Endodermal cell (in vitro differentiated cells): ENCODE data around the gene NEK8. TPM values are rescaled to one million over a fixed set of nuclear protein-coding genes. Genes with fewer than 3 reads are reported as not detected.
A peak's percentile ranks its signal among the peaks of the same experiment; 100 is the strongest.

Source experiments
- DNase-seq: peaks from one replicate; pipeline ENCODE4 v3.0.0-alpha.2; 2017
- H3K27ac ChIP-seq: 2 replicates; pipeline ENCODE4 v1.5.1; 2013; ENCODE audit warnings: mild to moderate bottlenecking, low read depth, low read length, moderate library complexity
- H3K27me3 ChIP-seq: 2 replicates; pipeline ENCODE4 v1.6.1; 2013; ENCODE audit warnings: mild to moderate bottlenecking, low read length, moderate library complexity; ENCODE audit not compliant: insufficient read depth, control insufficient read depth, poor library complexity, severe bottlenecking
- H3K36me3 ChIP-seq: 2 replicates; pipeline ENCODE4 v1.7.0; 2013; ENCODE audit warnings: mild to moderate bottlenecking, low read length, moderate library complexity; ENCODE audit not compliant: control insufficient read depth, insufficient read depth
- H3K4me1 ChIP-seq: one replicate; pipeline ENCODE4 v1.7.0; 2013; ENCODE audit warnings: low read length; ENCODE audit not compliant: control insufficient read depth, insufficient read depth
- H3K4me3 ChIP-seq: 2 replicates; pipeline ENCODE4 v1.5.1; 2013; ENCODE audit warnings: mild to moderate bottlenecking, low read length, moderate library complexity
- H3K9ac ChIP-seq: 2 replicates; pipeline ENCODE4 v1.6.1; 2013; ENCODE audit warnings: mild to moderate bottlenecking, low read length, moderate library complexity; ENCODE audit not compliant: poor library complexity, severe bottlenecking; ENCODE audit errors: extremely low read depth
- H3K9me3 ChIP-seq: 2 replicates; pipeline ENCODE4 v1.6.1; 2013; ENCODE audit warnings: mild to moderate bottlenecking, low read length, moderate library complexity; ENCODE audit not compliant: control insufficient read depth
- H3K27ac Mint-ChIP-seq: 2 replicates; pipeline ENCODE4 v1.8.0; 2020; ENCODE audit warnings: mixed read lengths
- H3K27me3 Mint-ChIP-seq: 2 replicates; pipeline ENCODE4 v1.8.0; 2021; ENCODE audit warnings: mild to moderate bottlenecking, mixed read lengths; ENCODE audit not compliant: insufficient read depth
- H3K36me3 Mint-ChIP-seq: 2 replicates; pipeline ENCODE4 v1.8.0; 2020; ENCODE audit warnings: low read depth, mixed read lengths
- H3K4me1 Mint-ChIP-seq: 2 replicates; pipeline ENCODE4 v1.8.0; 2020; ENCODE audit warnings: mixed read lengths
- H3K4me3 Mint-ChIP-seq: 2 replicates; pipeline ENCODE4 v1.8.0; 2020; ENCODE audit warnings: mild to moderate bottlenecking, moderate library complexity, mixed read lengths
- H3K9me3 Mint-ChIP-seq: 2 replicates; pipeline ENCODE4 v1.8.0; 2020; ENCODE audit warnings: mild to moderate bottlenecking, mixed read lengths
- CTCF ChIP-seq: fragments of 200-600 bp; sonication (generic); conservative IDR thresholded peaks from 2 replicates; pipeline ENCODE4 v1.5.0; 2021; ENCODE audit warnings: antibody characterized with exemption, mild to moderate bottlenecking
- WGBS, 2 experiments: methylation state at CpG; one replicate each; pipeline versions ENCODE4 v1.1.5 to v1.1.7; 2013; ENCODE audit warnings: missing lambda C conversion rate in 2 of 2, mixed read lengths in 1 of 2; ENCODE audit not compliant: insufficient coverage in 1 of 2, insufficient read length in 1 of 2; 5-methylcytosine and 5-hydroxymethylcytosine counted together
- total RNA-seq, 2 donors: library from RNA; stranded (reverse); fragmentation: NEBNext Ultra II Directional in 1 of 2; extraction: Animal tissue kit (Norgen Biotek cat#: 25700) in 1 of 2; gene quantifications; 2 replicates in 1 of 2; 3 replicates in 1 of 2; pipeline ENCODE4 v1.2.1, GENCODE V29; 2021

NEK8 gene
- total RNA-seq, 2 donors from 2014 or later, result 11.2 to 15.7 TPM

GRCh38 chr17:28724500-28725165 lies 4.0 kb upstream of the NEK8 start:
- no peaks in the 10 kb centered on the region for H3K9me3 ChIP-seq
- Mint-ChIP-seq H3K27ac (peak overlapping the region; percentile 99), H3K27me3 (no peaks in the 10 kb centered on the region), H3K4me3 (peak overlapping the region; percentile 89), H3K9me3 (no peaks in the 10 kb centered on the region), H3K4me1 (peaks cover 35% of the 10 kb centered on the region), H3K36me3 (peaks cover 47% of the 10 kb centered on the region)
- no peaks in the 10 kb centered on the region for H3K27me3 ChIP-seq
- H3K9ac ChIP-seq, result no peak overlapping the region
- no peak overlapping the region for H3K27ac ChIP-seq
- peaks cover 42% of the 10 kb centered on the region for H3K36me3 ChIP-seq
- WGBS, 2 experiments, result 84 to 90% methylated on average over 8 to 10 of the region's 10 CpGs
- peaks cover 6% of the 10 kb centered on the region for H3K4me1 ChIP-seq
- DNase-seq, result peak; percentile 75
- peak overlapping the region; percentile 82 for H3K4me3 ChIP-seq
- TF ChIP-seq CTCF, result no peak

GRCh38 chr17:28725166-28725659 lies 3.4 kb upstream of the NEK8 start:
- Histone ChIP-seq H3K27me3 (no peaks in the 10 kb centered on the region), H3K4me1 (peaks cover 6% of the 10 kb centered on the region), H3K4me3 (peak overlapping the region; percentile 82), H3K9ac (peak overlapping the region; percentile 61), H3K27ac (peak overlapping the region; percentile 69), H3K9me3 (no peaks in the 10 kb centered on the region), H3K36me3 (peaks cover 42% of the 10 kb centered on the region)
- no peaks in the 10 kb centered on the region for H3K27me3 Mint-ChIP-seq
- 13 to 17% methylated on average over 6 to 20 of the region's 20 CpGs for WGBS, 2 experiments
- peak; percentile 45 for TF ChIP-seq CTCF
- H3K4me1 Mint-ChIP-seq, result peaks cover 38% of the 10 kb centered on the region
- H3K27ac Mint-ChIP-seq, result peak overlapping the region; percentile 99
- no peak for DNase-seq
- H3K36me3 Mint-ChIP-seq, result peaks cover 43% of the 10 kb centered on the region
- peak overlapping the region; percentile 89 for H3K4me3 Mint-ChIP-seq
- no peaks in the 10 kb centered on the region for H3K9me3 Mint-ChIP-seq

GRCh38 chr17:28725660-28726225 lies 2.8 kb upstream of the NEK8 start:
- Histone ChIP-seq H3K4me1 (peaks cover 6% of the 10 kb centered on the region), H3K27me3 (no peaks in the 10 kb centered on the region), H3K4me3 (peak overlapping the region; percentile 82), H3K9ac (peak overlapping the region; percentile 61), H3K27ac (peak overlapping the region; percentile 69), H3K9me3 (no peaks in the 10 kb centered on the region), H3K36me3 (peaks cover 37% of the 10 kb centered on the region)
- Mint-ChIP-seq H3K4me3 (peak overlapping the region; percentile 89), H3K27ac (peak overlapping the region; percentile 99), H3K4me1 (peaks cover 38% of the 10 kb centered on the region), H3K36me3 (peaks cover 38% of the 10 kb centered on the region), H3K9me3 (no peaks in the 10 kb centered on the region), H3K27me3 (no peaks in the 10 kb centered on the region)
- TF ChIP-seq CTCF, result no peak
- DNase-seq, result peak; percentile 96
- WGBS, 2 experiments, result 0 to 2% methylated on average over 23 to 45 of the region's 45 CpGs
